Stimulated activated CD8-positive, alpha-beta memory T cell treated with anti-CD3 and anti-CD28 coated beads, Interleukin-4, amount 100 ng/mL, for 48 hours (primary cell): Measurements from ENCODE around the gene ITGB4.
A peak's percentile ranks its signal among the peaks of the same experiment; 100 is the strongest.

Experiments used
- DNase-seq: peaks from one replicate; pipeline ENCODE4 v3.0.0-alpha.2; 2020

Gene ITGB4

GRCh38 chr17:75733471-75733870, 12.2 kb downstream of the ITGB4 start:
- DNase-seq, result no peak

- no peak for DNase-seq
These were observed 13.5 kb downstream of the ITGB4 start for GRCh38 chr17:75734674-75735294.

- DNase-seq, result no peak
These were observed 15.0 kb downstream of the ITGB4 start for GRCh38 chr17:75736173-75736835.

- DNase-seq, result no peak
These were observed 16.1 kb downstream of the ITGB4 start for GRCh38 chr17:75737133-75737962.

- DNase-seq, result peak; percentile 60
These were observed 17.1 kb downstream of the ITGB4 start for GRCh38 chr17:75738218-75738802.

GRCh38 chr17:75739174-75739573, 17.9 kb downstream of the ITGB4 start:
- DNase-seq, result no peak

- no peak for DNase-seq
These were observed 18.5 kb downstream of the ITGB4 start for GRCh38 chr17:75739801-75740200.

GRCh38 chr17:75740215-75740614, 19.0 kb downstream of the ITGB4 start:
- DNase-seq, result no peak

GRCh38 chr17:75740631-75741077, 19.4 kb downstream of the ITGB4 start:
- DNase-seq, result no peak

- no peak for DNase-seq
These were observed 21.1 kb downstream of the ITGB4 start for GRCh38 chr17:75742337-75742736.

- DNase-seq, result no peak
These were observed 22.5 kb downstream of the ITGB4 start for GRCh38 chr17:75743625-75744206.

GRCh38 chr17:75748706-75749105, 27.4 kb downstream of the ITGB4 start:
- no peak for DNase-seq

- peak; percentile 97 for DNase-seq
These were observed 28.5 kb downstream of the ITGB4 start for GRCh38 chr17:75749545-75750389.

GRCh38 chr17:75750661-75751423, 29.6 kb downstream of the ITGB4 start:
- DNase-seq, result no peak

- no peak for DNase-seq
These were observed 30.6 kb downstream of the ITGB4 start for GRCh38 chr17:75751676-75752404.

GRCh38 chr17:75752405-75752709, 31.1 kb downstream of the ITGB4 start:
- DNase-seq, result no peak

- DNase-seq, result no peak
These were observed 31.7 kb downstream of the ITGB4 start for GRCh38 chr17:75752802-75753513.

GRCh38 chr17:75753514-75754377, 32.5 kb downstream of the ITGB4 start:
- peak; percentile 81 for DNase-seq
